ENCODE data around the gene PACSIN1.

DNA sequence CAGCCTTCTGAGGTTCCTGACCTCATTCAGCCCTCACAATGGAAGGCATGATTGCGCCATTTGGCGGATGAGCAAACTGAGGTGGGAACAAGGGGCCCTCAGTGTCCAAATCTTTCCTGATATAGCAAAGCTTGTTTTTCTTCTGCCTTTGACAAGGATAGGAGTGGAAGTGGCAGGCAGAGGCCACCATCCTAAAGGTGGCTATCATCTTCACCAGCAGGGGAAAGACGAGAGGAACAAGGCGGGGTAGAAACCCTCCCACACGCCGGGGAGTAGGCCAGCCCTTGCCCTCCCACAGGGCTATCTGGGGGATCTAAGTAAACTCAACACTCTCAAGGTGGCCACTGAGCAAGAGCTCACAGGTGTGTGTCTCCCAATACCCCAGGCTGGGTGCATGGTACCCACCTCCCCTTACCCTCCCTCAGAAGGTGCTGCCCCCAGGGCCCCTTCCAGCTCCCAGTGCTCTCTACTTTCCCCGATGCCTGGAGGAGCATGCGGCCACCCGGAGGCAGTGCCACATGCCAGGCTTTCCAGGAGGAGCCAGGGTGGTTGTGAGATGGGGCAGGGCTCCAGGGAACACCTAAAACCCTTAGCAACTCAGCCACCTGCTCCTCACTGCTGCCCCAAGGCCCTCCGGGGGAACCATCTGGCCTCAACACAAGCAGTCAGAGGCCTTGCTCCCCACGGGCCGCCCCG is 79.0 kb downstream of the PACSIN1 start:
- TF ChIP-seq EZH2 (IDR thresholded peaks at IDR 0.05) = no peak
- TF ChIP-seq, protein P1, sequence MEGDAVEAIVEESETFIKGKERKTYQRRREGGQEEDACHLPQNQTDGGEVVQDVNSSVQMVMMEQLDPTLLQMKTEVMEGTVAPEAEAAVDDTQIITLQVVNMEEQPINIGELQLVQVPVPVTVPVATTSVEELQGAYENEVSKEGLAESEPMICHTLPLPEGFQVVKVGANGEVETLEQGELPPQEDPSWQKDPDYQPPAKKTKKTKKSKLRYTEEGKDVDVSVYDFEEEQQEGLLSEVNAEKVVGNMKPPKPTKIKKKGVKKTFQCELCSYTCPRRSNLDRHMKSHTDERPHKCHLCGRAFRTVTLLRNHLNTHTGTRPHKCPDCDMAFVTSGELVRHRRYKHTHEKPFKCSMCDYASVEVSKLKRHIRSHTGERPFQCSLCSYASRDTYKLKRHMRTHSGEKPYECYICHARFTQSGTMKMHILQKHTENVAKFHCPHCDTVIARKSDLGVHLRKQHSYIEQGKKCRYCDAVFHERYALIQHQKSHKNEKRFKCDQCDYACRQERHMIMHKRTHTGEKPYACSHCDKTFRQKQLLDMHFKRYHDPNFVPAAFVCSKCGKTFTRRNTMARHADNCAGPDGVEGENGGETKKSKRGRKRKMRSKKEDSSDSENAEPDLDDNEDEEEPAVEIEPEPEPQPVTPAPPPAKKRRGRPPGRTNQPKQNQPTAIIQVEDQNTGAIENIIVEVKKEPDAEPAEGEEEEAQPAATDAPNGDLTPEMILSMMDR (IDR thresholded peaks at IDR 0.05) = no peak
- no peak for TF ChIP-seq EZH2phosphoT487 (IDR thresholded peaks at IDR 0.05)

Measured in neural progenitor cell (in vitro differentiated cells).